HG02884 (cell line): ENCODE data around the gene IL17RA.

Experiments
- ATAC-seq: cut with Tn5 transposase; IDR thresholded peaks from one replicate; pipeline ENCODE4 v1.9.1; 2021; ENCODE audit warnings: mild to moderate bottlenecking, moderate library complexity; ENCODE audit not compliant: unreplicated experiment

The IL17RA gene

DNA sequence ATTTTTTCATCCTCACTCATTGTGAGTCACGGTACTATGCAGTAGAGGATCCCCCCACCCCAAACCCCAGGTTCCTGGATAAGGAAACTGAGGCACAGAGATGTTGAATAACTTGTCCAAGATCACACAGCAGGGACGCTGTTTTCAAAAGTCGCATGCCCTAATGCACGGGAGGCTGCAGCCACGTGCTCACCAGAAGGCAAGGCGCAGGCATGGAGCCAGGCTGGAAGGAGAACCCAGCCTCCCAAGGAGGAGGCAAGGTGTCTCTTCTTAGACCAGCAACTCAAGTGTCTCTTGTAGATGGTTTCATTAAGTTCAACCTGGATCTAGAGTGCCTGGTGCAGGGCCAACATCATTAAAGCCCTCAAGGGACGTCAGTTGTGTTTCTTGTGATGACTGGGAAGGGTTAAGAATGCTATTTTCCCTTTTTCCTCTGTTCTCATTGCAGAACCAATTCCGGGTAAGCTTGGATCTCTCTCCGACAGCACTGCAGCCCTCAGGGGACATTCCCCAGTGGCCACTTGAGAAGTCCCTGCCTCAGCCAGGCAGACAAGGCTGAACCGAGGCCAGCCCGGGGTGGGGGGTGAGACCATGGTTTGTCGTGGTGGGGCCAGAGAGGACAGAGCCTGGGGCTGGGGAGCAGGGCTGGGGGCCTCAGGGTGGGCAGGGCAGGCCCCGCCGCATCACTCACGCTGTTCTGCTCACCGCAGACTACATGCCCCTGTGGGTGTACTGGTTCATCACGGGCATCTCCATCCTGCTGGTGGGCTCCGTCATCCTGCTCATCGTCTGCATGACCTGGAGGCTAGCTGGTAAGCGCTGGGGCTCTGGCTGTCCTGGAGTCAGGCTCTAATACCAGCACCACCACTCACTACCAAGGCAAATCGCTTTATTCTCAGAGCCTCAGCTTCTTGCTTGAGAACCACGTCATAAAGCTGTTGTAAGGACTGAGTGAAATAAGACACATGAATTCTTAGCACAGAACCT, 20.6 kb downstream of the IL17RA start:
- no peak for ATAC-seq

- no peak for ATAC-seq
Measured at GRCh38 chr22:17106161-17106784, 21.5 kb downstream of the IL17RA start.

GRCh38 chr22:17106785-17107546, 22.2 kb downstream of the IL17RA start:
- ATAC-seq: no peak

GRCh38 chr22:17107547-17107810, 22.7 kb downstream of the IL17RA start:
- no peak for ATAC-seq

- ATAC-seq: no peak
Measured at GRCh38 chr22:17108256-17109112, 23.7 kb downstream of the IL17RA start.

GRCh38 chr22:17109113-17109865, 24.5 kb downstream of the IL17RA start:
- ATAC-seq: no peak

GRCh38 chr22:17109976-17110375, 25.2 kb downstream of the IL17RA start:
- no peak for ATAC-seq

- ATAC-seq: no peak
Measured at GRCh38 chr22:17110791-17111550, 26.2 kb downstream of the IL17RA start.

- ATAC-seq: no peak
Measured at GRCh38 chr22:17112491-17113042, 27.8 kb downstream of the IL17RA start.

DNA sequence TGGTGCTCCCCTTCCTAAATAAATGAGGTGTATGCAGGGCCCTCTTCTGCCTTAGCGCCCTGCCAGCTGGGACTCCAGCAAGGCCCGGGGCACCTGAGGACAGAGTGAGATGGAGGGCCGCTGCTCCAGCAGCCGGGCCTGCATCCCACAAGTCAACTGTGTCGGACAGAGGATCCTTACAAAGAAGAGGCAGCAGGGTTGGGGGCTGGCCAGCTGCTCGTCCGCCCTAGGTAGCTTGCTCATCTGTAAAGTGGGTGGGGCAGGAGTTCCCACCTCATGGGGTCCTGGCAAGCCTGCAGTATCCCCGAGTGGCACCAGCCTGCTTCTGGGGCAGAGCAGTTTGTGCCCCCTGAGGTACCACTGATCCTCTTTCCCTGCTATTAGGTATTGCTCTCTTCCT, 28.8 kb downstream of the IL17RA start:
- no peak for ATAC-seq

GRCh38 chr22:17114173-17114897, 29.5 kb downstream of the IL17RA start:
- ATAC-seq: no peak

GRCh38 chr22:17114898-17115235, 30.1 kb downstream of the IL17RA start:
- ATAC-seq: no peak

- ATAC-seq: no peak
Measured at GRCh38 chr22:17115236-17115635, 30.4 kb downstream of the IL17RA start.

DNA sequence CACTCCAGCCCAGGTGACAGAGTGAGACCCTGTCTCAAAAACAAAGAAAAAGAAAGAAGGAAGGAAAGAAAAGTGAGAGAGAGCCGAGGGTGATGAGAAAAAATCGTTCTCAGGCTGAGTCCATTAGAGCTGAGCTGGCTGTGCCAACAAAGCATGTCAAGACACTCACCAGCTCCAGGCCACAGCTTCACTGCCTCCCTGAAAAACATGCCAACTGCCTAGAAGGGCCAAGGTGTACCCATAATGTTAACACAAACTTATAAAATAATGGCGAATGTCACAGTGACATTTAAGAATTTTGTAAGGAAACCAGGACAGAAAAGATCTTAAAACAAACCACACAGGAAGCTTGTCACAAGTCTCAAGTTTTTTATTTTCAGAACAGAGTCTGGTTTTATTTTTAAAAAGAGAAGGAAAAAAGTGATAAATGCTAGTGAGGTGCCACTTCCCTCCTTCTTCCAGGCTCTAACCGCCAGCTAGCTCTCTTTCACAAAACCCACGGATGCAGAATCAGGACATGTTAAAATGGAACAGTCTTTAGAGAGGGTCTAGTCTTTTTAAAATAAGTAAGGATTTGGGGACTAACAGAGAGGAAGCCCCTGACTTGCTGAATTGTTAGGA, 31.3 kb downstream of the IL17RA start:
- no peak for ATAC-seq

- ATAC-seq: no peak
Measured at GRCh38 chr22:17116572-17117330, 32.0 kb downstream of the IL17RA start.

DNA sequence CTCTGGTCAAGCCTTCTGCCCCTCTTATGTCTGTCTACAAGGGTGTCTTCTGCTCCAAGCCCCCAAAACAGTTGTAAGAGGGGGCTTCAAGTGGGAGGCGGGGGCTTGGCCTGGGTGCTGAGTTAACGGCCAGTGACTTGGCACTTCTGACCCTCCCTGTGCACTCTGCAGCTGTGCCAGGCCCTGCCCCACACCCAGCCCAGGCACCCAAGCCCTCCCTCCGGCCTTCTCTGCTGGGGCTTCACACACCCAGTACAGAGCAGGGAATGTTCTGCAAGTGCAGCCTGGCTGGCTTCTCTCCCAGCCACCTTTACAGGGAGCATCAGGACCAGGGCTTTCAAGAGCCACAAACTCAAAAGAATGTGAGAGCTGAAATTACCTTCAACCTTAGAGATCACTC, 32.6 kb downstream of the IL17RA start:
- ATAC-seq: no peak

- ATAC-seq: no peak
Measured at GRCh38 chr22:17117890-17118289, 33.1 kb downstream of the IL17RA start.
